Measurements from ENCODE around the gene DDX42.

Gene DDX42, protein sequence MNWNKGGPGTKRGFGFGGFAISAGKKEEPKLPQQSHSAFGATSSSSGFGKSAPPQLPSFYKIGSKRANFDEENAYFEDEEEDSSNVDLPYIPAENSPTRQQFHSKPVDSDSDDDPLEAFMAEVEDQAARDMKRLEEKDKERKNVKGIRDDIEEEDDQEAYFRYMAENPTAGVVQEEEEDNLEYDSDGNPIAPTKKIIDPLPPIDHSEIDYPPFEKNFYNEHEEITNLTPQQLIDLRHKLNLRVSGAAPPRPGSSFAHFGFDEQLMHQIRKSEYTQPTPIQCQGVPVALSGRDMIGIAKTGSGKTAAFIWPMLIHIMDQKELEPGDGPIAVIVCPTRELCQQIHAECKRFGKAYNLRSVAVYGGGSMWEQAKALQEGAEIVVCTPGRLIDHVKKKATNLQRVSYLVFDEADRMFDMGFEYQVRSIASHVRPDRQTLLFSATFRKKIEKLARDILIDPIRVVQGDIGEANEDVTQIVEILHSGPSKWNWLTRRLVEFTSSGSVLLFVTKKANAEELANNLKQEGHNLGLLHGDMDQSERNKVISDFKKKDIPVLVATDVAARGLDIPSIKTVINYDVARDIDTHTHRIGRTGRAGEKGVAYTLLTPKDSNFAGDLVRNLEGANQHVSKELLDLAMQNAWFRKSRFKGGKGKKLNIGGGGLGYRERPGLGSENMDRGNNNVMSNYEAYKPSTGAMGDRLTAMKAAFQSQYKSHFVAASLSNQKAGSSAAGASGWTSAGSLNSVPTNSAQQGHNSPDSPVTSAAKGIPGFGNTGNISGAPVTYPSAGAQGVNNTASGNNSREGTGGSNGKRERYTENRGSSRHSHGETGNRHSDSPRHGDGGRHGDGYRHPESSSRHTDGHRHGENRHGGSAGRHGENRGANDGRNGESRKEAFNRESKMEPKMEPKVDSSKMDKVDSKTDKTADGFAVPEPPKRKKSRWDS

DNA sequence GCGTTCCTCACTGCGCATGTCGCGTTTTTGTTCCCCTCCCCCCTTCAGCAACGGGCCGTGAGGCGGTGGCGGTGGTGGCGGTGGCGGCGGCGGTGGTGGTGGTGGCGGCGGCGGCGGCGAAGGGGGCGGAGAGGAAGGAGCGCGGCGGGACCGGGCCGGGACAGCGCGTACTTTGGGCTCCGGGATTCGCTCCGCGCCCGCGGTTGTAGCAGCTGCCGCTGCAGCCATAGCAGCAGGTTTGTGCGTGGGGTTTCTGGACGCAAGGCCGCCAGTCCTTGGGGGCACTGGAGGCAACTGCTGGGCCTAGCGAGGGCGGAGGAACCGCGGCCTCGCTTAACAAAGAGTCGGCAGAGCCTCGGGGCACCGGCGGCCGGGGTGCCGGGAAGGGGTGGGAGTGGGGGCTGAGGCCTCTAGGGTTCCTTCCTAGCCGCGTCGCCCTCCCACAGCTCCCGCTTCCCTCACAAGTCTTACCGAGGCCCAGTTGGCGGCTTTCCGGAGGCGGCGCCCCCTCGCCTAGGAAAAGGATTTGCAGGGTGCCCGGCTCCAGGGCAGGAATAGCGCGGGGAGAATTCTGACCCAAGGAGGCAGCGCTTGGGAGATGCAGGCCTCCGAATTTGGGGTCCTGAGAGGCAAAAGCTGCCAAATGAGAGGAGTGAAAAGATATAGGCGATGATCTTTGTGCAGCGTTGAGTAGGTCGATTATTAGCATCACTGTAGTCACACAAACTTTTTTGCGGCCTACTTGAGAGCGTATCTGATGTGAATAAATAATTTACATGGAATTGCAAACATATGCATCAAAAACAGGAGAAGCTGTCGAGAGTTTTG lies at the start of gene DDX42:
Gene DDX42 (plus strand): TSS at position 30 of the 828 bp plus-strand sequence. CDS start 12,880 bp downstream, outside the sequence.
- Histone ChIP-seq H3K4me1 (ENCODE audit: insufficient read depth, low read length) (peaks cover 4% of the 10 kb centered on the region), H3K36me3 (ENCODE audit: insufficient read depth, low read length) (peaks cover 8% of the 10 kb centered on the region; the same call in 1 of the 2 replicates), H3K9me3 (ENCODE audit: control insufficient read depth, insufficient read depth, low read length) (no peaks in the 10 kb centered on the region), H3K9ac (ENCODE audit: low read depth, low read length) (peak within 1 kb of the TSS; percentile 78)

DNA sequence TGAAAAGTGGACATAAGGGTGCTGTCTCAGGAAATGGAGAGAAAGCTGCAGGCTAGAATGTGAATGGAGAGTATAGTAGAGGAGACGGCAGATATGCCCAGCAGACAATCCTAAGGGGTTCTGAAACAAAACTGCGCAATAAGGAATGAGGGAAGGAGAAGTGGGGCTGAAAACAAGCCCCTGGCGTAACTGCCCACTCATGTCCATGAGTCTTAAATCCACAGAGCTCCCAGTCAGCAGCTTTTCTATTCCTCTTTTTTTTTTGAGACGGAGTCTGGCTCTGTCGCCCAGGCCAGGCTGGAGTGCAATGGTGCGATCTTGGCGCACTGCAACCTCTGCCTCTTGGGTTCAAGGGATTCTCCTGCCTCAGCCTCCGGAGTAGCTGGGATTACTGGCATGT lies 38.3 kb upstream of the DDX42 start:
- Histone ChIP-seq H3K9me3 (ENCODE audit: control insufficient read depth, insufficient read depth, low read length) (no peaks in the 10 kb centered on the region), H3K9ac (ENCODE audit: low read depth, low read length) (no peak overlapping the region), H3K4me1 (ENCODE audit: insufficient read depth, low read length) (peaks cover 4% of the 10 kb centered on the region; the same call in 1 of the 2 replicates), H3K36me3 (ENCODE audit: insufficient read depth, low read length) (peaks cover 3% of the 10 kb centered on the region; the same call in 1 of the 2 replicates)

DNA sequence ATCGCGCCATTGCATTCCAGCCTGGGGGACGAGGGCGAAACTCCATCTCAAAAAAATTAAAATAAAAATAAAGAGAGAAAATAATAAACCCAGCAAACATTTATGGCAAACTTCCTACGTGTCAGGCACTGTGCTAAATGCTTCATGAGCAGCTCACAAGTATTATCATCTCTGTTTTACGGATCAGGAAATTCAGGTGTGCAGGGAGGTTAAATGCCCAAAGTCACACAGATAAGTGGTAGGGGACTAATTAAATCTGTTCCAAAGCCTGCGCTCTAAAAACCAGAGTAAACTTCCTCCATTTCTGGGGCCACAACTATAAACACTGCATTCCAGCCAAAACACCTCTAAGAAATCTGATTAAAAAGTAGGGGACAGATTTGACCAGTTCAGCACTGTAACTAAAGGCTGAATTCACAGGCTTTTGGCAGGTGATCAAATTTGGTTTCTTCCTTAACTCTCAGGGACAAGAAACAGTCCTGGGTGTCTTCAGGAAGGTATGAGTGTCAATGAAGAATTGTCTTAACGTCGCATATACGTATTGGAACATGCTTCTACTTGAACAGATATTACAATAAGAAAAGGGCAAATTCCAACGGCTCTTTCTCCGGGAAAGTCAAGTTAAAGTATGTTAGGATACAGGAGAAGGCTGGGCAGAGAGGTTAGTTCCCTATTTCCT lies 33.4 kb upstream of the DDX42 start:
- Histone ChIP-seq H3K4me1 (ENCODE audit: insufficient read depth, low read length) (peaks cover 5% of the 10 kb centered on the region; the same call in 1 of the 2 replicates), H3K36me3 (ENCODE audit: insufficient read depth, low read length) (peaks cover 6% of the 10 kb centered on the region), H3K9me3 (ENCODE audit: control insufficient read depth, insufficient read depth, low read length) (no peaks in the 10 kb centered on the region), H3K9ac (ENCODE audit: low read depth, low read length) (peak overlapping the region; percentile 98)

DNA sequence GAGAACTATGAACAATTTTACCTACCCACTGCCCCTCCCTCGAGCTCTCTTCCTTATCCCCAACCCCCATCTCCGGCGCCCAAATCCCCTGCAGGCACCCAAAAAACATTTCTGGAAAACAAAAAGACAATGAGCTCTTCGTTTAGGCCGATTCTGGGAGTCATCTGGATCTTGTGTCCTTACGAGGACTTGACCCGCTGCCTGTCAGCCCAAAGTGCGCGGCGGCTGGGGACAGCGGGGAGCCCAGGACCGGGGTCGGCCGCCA lies 32.9 kb upstream of the DDX42 start:
- peaks cover 10% of the 10 kb centered on the region for H3K36me3 ChIP-seq (ENCODE audit: insufficient read depth, low read length)
- peaks cover 5% of the 10 kb centered on the region; the same call in 1 of the 2 replicates for H3K4me1 ChIP-seq (ENCODE audit: insufficient read depth, low read length)
- H3K9ac ChIP-seq (ENCODE audit: low read depth, low read length): peak overlapping the region; percentile 98
- no peaks in the 10 kb centered on the region for H3K9me3 ChIP-seq (ENCODE audit: control insufficient read depth, insufficient read depth, low read length)

DNA sequence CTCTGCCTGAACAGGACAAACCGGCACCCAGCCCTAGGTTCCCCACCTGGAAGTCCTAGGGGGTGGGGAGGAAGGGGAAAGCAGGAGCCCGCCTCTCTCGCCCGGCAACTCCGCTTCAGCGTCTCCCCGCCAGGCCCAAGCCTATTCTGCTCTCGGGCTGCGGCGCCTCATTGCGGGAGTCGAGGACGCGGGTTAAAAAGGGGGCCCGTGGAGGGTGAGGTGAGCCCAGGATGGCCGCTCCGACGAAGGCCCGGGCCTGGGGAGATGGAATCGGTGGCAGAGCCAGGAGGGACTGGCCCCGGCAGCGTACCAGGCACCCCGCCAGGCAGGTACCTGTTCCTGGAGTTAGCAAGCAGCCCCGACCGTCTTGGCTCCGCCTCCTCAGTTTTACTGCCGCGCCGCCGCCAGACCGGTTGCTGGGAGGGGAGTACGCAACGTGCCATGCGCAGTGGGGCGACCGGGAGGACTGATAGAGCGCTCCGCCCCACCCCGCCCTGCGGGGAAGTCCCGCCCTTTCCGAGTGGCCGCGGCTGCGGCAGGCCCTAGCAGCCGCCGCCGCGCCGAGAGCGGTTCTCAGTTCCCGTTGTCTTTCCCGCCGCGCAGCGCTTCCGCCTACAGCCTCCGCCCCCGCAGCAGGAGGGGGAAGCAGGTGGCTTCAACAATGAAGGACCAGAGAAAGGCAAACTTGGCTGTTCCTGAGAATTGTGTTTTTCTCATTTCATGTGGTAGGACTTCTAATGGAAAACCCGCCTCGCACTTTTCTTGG lies 32.4 kb upstream of the DDX42 start, which contains the start of gene STRADA:
Gene STRADA (minus strand): TSS at position 392 of the 766 bp plus-strand sequence. CDS start 13,430 bp downstream, outside the sequence.
- Histone ChIP-seq H3K9me3 (ENCODE audit: control insufficient read depth, insufficient read depth, low read length) (no peaks in the 10 kb centered on the region), H3K4me1 (ENCODE audit: insufficient read depth, low read length) (peaks cover 5% of the 10 kb centered on the region; the same call in 1 of the 2 replicates), H3K36me3 (ENCODE audit: insufficient read depth, low read length) (peaks cover 10% of the 10 kb centered on the region), H3K9ac (ENCODE audit: low read depth, low read length) (peak within 1 kb of the TSS; percentile 98)

DNA sequence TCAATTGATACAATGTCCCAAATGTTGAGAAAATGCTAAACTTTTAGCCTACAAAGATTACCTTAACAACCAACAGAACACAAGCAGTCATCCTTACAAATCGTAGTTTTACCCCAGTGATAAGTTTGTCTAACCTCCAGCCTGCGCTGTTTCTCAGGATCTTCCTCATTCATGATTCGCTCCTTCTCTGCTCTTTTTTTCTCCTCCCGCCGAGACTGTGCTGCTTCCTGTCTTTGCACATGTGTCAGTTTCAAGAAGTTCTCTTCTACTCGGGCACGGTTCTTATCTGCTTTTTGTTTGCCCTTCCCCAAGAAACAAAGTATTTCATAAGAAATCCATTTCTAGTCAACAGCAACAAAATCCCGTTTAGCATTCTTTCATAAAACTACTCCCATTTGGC lies 22.2 kb upstream of the DDX42 start:
- H3K4me1 ChIP-seq (ENCODE audit: insufficient read depth, low read length): no peaks in the 10 kb centered on the region
- peaks cover 47% of the 10 kb centered on the region for H3K36me3 ChIP-seq (ENCODE audit: insufficient read depth, low read length)
- H3K9ac ChIP-seq (ENCODE audit: low read depth, low read length): no peak overlapping the region
- no peaks in the 10 kb centered on the region for H3K9me3 ChIP-seq (ENCODE audit: control insufficient read depth, insufficient read depth, low read length)

DNA sequence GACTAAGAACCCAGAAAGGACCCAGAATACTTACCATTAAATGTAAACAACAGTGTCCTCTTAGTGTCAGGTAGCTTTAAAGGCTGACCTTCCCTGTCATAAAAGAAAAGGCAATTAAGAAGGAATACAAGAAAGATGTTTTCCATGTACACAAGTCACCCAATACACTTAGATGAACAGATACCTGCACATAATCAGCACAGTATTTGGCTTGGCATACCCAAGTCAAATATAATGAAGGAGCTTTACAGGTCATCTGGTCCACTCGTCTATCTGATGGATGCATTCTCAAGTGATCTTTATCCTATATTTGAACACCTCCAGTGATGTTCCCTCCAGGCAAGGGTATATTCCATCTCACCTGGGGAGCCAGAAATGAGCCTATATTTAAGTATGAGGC lies 21.3 kb upstream of the DDX42 start:
- no peaks in the 10 kb centered on the region for H3K9me3 ChIP-seq (ENCODE audit: control insufficient read depth, insufficient read depth, low read length)
- H3K9ac ChIP-seq (ENCODE audit: low read depth, low read length): no peak overlapping the region
- no peaks in the 10 kb centered on the region for H3K4me1 ChIP-seq (ENCODE audit: insufficient read depth, low read length)
- H3K36me3 ChIP-seq (ENCODE audit: insufficient read depth, low read length): peaks cover 50% of the 10 kb centered on the region

DNA sequence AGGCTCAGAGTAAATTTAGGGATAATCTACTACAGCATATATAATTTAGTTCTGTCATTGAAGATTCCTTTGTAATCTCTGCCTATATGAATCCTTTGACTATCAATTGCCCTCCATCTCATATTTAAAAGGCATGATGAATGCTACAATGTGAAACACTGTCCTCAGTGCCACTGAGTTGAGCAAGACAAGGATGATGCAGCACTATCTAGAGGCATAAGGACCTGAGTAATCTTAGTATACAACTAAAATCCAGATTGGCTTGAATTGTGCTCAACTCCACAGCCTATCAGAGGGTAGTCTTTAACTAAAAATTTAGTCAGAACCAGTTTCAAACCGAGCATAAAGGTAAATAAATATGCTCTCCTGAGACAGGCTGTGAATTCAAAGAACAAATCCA lies 20.8 kb upstream of the DDX42 start:
- Histone ChIP-seq H3K9me3 (ENCODE audit: control insufficient read depth, insufficient read depth, low read length) (no peaks in the 10 kb centered on the region), H3K9ac (ENCODE audit: low read depth, low read length) (no peak overlapping the region), H3K36me3 (ENCODE audit: insufficient read depth, low read length) (peaks cover 54% of the 10 kb centered on the region), H3K4me1 (ENCODE audit: insufficient read depth, low read length) (no peaks in the 10 kb centered on the region)

DNA sequence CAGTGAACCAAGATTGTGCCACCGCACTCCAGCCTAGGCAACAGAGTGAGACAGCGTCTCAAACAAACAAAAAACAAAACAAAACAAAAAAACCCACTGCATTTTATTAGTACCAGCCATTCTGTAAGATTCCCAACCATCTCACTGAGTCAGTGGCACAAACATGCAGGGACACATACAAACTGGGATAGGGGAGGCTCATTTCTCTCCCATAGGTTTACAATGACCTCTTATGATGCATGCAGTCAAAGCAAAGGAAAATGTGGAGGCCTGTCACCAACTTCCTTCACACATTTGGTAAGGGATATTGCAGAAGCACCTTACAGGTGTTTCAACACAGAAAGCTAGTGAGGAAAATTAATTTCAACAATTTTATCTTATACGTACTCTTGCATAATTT lies 19.9 kb upstream of the DDX42 start:
- Histone ChIP-seq H3K4me1 (ENCODE audit: insufficient read depth, low read length) (no peaks in the 10 kb centered on the region), H3K9ac (ENCODE audit: low read depth, low read length) (no peak overlapping the region), H3K36me3 (ENCODE audit: insufficient read depth, low read length) (peaks cover 54% of the 10 kb centered on the region)

DNA sequence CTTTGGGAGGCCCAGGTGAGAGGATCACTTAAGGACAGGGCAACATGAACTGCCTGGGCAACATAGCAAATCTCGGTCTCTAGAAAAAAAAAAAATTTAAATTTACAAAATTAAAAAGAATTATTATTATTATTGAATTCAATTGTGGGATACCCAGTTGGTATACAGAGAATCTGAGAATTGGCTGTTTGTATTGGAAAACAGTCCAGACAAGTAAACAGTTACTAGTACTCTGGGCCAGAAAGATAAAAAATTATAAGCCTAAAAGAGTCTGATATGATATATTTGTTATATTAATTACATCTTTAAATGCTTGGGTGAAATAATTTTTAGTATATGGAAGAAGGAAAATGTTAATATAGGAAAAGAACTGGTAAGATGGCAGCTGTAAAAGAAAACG lies 15.5 kb upstream of the DDX42 start:
- Histone ChIP-seq H3K36me3 (ENCODE audit: insufficient read depth, low read length) (peaks cover 44% of the 10 kb centered on the region), H3K4me1 (ENCODE audit: insufficient read depth, low read length) (no peaks in the 10 kb centered on the region)

More for the DNA sequence above, 19.9 kb upstream of the DDX42 start:
- H3K9me3 ChIP-seq (ENCODE audit: control insufficient read depth, insufficient read depth, low read length): no peaks in the 10 kb centered on the region

DNA sequence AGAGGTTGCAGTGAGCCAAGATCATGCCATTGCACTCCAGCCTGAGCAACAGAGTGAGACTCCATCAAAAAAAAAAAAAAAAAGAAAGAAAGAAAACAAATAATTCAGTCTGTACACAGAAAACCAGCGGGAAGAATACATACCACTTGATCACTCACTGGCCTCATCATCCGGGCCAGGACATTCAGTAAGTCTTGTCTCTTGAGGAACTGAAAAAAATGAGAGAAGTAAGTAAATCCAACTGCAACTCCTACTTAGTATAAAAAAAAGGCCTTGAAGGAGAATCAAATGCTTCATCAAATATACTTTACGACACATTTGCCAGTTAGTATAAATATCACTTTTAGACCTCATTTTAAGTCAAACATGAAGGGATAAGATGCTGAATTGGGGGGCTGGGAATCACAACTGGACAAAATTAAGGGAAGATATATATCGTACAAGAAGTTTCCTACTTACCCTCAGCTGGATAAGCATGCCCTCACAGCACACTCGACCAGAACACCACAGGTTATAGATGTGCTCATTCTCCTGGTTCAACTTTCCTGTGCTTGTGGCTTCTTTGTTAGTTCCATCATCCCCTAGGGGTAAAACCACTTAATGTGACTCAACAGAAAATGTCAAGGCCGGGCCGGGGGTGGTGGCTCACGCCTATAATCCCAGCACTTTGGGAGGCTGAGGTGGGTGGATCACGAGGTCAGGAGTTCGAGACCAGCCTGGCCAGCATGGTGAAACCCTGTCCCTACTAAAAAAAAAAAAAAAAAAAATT lies 13.0 kb upstream of the DDX42 start:
- Histone ChIP-seq H3K9ac (ENCODE audit: low read depth, low read length) (no peak overlapping the region), H3K9me3 (ENCODE audit: control insufficient read depth, insufficient read depth, low read length) (no peaks in the 10 kb centered on the region), H3K36me3 (ENCODE audit: insufficient read depth, low read length) (peaks cover 34% of the 10 kb centered on the region), H3K4me1 (ENCODE audit: insufficient read depth, low read length) (no peaks in the 10 kb centered on the region)

More for the DNA sequence above, 15.5 kb upstream of the DDX42 start:
- Histone ChIP-seq H3K9me3 (ENCODE audit: control insufficient read depth, insufficient read depth, low read length) (no peaks in the 10 kb centered on the region), H3K9ac (ENCODE audit: low read depth, low read length) (no peak overlapping the region)

DNA sequence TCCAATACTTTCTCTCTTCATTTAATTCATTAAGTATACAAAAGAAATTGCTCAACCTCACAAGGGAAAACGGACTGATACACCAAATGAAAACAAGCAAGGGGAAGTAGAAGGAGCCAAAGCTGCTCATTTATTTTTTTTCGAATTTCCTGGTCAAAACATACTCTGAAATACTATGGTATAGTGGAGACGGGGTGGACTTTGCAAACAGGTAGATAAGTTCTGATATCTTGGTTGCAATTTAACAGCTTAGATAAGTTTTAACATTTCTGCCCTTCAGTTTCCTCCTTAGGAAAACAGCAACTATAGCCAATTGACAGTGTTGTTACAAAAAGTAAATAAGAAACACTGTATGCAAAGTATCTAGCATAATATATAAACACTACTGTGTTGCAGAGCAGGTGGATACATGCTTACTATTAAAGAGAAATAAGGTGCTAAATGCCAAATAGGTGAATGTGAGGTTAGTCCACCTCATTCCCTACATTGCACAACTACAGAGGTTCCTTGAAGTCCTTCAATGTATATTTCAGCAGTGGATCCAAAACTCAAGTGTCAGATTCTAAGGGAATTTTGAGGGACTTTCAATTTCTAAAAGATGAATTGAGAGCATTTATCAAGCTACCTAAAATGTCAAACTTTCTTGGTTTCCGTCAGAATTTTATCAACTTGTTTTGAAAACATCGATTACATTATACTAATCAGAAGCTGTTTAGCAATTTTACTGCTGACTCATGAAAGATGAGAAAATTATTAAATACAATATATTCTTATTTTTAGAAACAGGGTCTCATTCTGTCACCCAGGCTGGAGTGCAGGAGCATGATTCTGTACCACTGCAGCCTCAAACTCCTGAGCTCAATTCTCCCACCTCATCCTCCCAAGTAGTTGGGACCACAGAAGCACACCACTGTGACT lies 11.6 kb upstream of the DDX42 start:
- Histone ChIP-seq H3K4me1 (ENCODE audit: insufficient read depth, low read length) (no peaks in the 10 kb centered on the region), H3K9ac (ENCODE audit: low read depth, low read length) (no peak overlapping the region), H3K36me3 (ENCODE audit: insufficient read depth, low read length) (peaks cover 22% of the 10 kb centered on the region), H3K9me3 (ENCODE audit: control insufficient read depth, insufficient read depth, low read length) (no peaks in the 10 kb centered on the region)
